Stimulated activated naive CD8-positive, alpha-beta T cell treated with anti-CD3 and anti-CD28 coated beads, Interleukin-15, Interleukin-2, amounts not matched to agents 100 U/mL and 50 U/mL, for 24 hours (primary cell): Measurements from ENCODE around the gene CD109.
"Not testable (repeated sequence)": the region's sequence is repeated elsewhere in the genome, so short reads cannot be mapped to it uniquely, and the experiment has no call there.

Source experiments
- ATAC-seq: fragments of 150-1000 bp; cut with Tn5 transposase; one replicate; pipeline ENCODE4 v1.10.0; 2021
- DNase-seq: peaks from one replicate; pipeline ENCODE4 v3.0.0; 2021

Gene CD109

GRCh38 chr6:73695619-73696421, at the start of gene CD109:
CD109 (plus strand) TSS chr6:73696203; CDS start chr6:73696216, 13 bp downstream.
- DNase-seq (peak; percentile 70), ATAC-seq (peak; percentile 89)

- DNase-seq (no peak), ATAC-seq (no peak)
Measured at GRCh38 chr6:73648166-73648565, 47.8 kb upstream of the CD109 start.

- ATAC-seq (no peak), DNase-seq (no peak)
Measured at GRCh38 chr6:73649783-73650182, 46.2 kb upstream of the CD109 start.

- ATAC-seq (peak; percentile 51), DNase-seq (peak; percentile 64)
Measured at GRCh38 chr6:73652637-73653570, 43.1 kb upstream of the CD109 start.

- DNase-seq = peak; percentile 93
- peak; percentile 93 for ATAC-seq
Measured at GRCh38 chr6:73653571-73654424, 42.2 kb upstream of the CD109 start, which contains the start of gene SLC17A5. SLC17A5 (minus strand) TSS chr6:73653992; CDS start chr6:73653886, 106 bp downstream.

- no peak for ATAC-seq
Measured at GRCh38 chr6:73655341-73655917, 40.6 kb upstream of the CD109 start.

GRCh38 chr6:73656531-73657145, 39.4 kb upstream of the CD109 start:
- ATAC-seq = no peak

More at GRCh38 chr6:73655341-73655917, 40.6 kb upstream of the CD109 start:
- DNase-seq = no peak

GRCh38 chr6:73657201-73657600, 38.8 kb upstream of the CD109 start:
- peak; percentile 38 for DNase-seq
- ATAC-seq = peak; percentile 37

More at GRCh38 chr6:73656531-73657145, 39.4 kb upstream of the CD109 start:
- no peak for DNase-seq

- no peak for ATAC-seq
- DNase-seq = no peak
Measured at GRCh38 chr6:73664701-73665100, 31.3 kb upstream of the CD109 start.

- DNase-seq (no peak), ATAC-seq (peak; percentile 65)
Measured at GRCh38 chr6:73665686-73666319, 30.2 kb upstream of the CD109 start.

- DNase-seq (no peak), ATAC-seq (no peak)
Measured at GRCh38 chr6:73666393-73666792, 29.6 kb upstream of the CD109 start.

GRCh38 chr6:73667798-73668197, 28.2 kb upstream of the CD109 start:
- no peak for DNase-seq
- ATAC-seq = peak; percentile 75

GRCh38 chr6:73669005-73669404, 27.0 kb upstream of the CD109 start:
- DNase-seq = no peak
- ATAC-seq = no peak

- no peak for ATAC-seq
- no peak for DNase-seq
Measured at GRCh38 chr6:73671911-73672685, 23.9 kb upstream of the CD109 start.

GRCh38 chr6:73675466-73676098, 20.4 kb upstream of the CD109 start:
- DNase-seq (peak; percentile 83), ATAC-seq (peak; percentile 77)

GRCh38 chr6:73679009-73679408, 17.0 kb upstream of the CD109 start:
- DNase-seq (no peak), ATAC-seq (no peak)

GRCh38 chr6:73679846-73680245, 16.2 kb upstream of the CD109 start:
- ATAC-seq, DNase-seq: not testable (repeated sequence)

GRCh38 chr6:73680289-73680918, 15.6 kb upstream of the CD109 start:
- ATAC-seq = no peak

GRCh38 chr6:73683574-73683973, 12.4 kb upstream of the CD109 start:
- not testable (repeated sequence) for ATAC-seq, DNase-seq

More at GRCh38 chr6:73680289-73680918, 15.6 kb upstream of the CD109 start:
- no peak for DNase-seq
